Gastrocnemius medialis (tissue), 4 donors: ENCODE data around the gene EIF4H.

Experiments
- POLR2A ChIP-seq, 2 donors: fragments of 450-650 bp; IDR thresholded peaks; one replicate each; pipeline ENCODE4 v1.6.1; 2017; ENCODE audit warnings: antibody characterized with exemption in 2 of 2, mild to moderate bottlenecking in 2 of 2, moderate library complexity in 2 of 2
- TF ChIP-seq, protein P1 (sequence below), 5 experiments: fragments of 450-650 bp in 3 of 5; fragments of 200-600 bp in 2 of 5; sonication (generic) in 2 of 5; IDR thresholded peaks in 4 of 5; conservative IDR thresholded peaks in 1 of 5; 1 replicate in 4 of 5; 2 replicates in 1 of 5; pipeline ENCODE4 v1.5.1; 2016 to 2019; ENCODE audit warnings: antibody characterized with exemption in 5 of 5, mild to moderate bottlenecking in 3 of 5, moderate library complexity in 3 of 5

GRCh38 chr7:74191231-74191630 lies 17.1 kb downstream of the EIF4H start:
- TF ChIP-seq, protein P1, sequence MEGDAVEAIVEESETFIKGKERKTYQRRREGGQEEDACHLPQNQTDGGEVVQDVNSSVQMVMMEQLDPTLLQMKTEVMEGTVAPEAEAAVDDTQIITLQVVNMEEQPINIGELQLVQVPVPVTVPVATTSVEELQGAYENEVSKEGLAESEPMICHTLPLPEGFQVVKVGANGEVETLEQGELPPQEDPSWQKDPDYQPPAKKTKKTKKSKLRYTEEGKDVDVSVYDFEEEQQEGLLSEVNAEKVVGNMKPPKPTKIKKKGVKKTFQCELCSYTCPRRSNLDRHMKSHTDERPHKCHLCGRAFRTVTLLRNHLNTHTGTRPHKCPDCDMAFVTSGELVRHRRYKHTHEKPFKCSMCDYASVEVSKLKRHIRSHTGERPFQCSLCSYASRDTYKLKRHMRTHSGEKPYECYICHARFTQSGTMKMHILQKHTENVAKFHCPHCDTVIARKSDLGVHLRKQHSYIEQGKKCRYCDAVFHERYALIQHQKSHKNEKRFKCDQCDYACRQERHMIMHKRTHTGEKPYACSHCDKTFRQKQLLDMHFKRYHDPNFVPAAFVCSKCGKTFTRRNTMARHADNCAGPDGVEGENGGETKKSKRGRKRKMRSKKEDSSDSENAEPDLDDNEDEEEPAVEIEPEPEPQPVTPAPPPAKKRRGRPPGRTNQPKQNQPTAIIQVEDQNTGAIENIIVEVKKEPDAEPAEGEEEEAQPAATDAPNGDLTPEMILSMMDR (IDR thresholded peaks at IDR 0.05 in 4 of 5, conservative IDR thresholded peaks at IDR 0.05 in 1 of 5) = no peak
- TF ChIP-seq POLR2A (IDR thresholded peaks at IDR 0.05) = no peak
